Measurements from ENCODE around the gene TGFBR3L. TPM values are rescaled to one million over a fixed set of nuclear protein-coding genes. Genes with fewer than 3 reads are reported as not detected.

Gene TGFBR3L
- total RNA-seq, 2 experiments from 2014 or later, result 0.13 to 0.61 TPM

DNA sequence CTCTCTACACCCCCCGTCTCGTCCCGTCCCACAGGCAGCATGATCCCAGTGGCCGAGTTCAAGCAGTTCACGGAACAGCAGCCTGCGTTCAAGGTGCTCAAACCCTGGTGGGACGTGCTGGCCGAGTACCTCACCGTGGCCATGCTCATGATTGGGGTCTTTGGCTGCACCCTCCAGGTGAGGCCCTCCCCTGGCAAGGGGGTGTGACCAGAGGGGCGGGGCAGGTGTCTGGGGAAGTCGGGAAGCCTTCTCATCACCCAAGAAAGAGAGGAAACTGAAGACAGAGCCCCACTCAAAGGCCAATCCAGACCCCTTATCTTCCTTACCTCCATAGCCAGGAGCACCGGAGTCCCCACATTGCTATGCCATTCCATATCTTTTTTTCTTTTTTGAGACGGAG is 19.1 kb upstream of the TGFBR3L start:
- POLR2A ChIA-PET, result no interaction called here
- no peak overlapping the region for H3K27ac ChIP-seq (ENCODE audit: low read depth, low read length, poor library complexity, severe bottlenecking)
- no TSS peak for BruUV-seq (replicated peaks)
- no peak for DNase-seq (ENCODE audit: low spot score)
- H3K4me2 ChIP-seq (ENCODE audit: low read length), result no peak overlapping the region
- H3K9me2 ChIP-seq (ENCODE audit: insufficient read depth, low read length), result no peaks in the 10 kb centered on the region
- H3K4me3 ChIP-seq (ENCODE audit: low read depth, low read length, poor library complexity, severe bottlenecking), result no peak overlapping the region
- TF ChIP-seq EZH2phosphoT487 (IDR thresholded peaks at IDR 0.05; ENCODE audit: borderline replicate concordance, low read depth, low read length), result no peak
- TF ChIP-seq, protein P1, sequence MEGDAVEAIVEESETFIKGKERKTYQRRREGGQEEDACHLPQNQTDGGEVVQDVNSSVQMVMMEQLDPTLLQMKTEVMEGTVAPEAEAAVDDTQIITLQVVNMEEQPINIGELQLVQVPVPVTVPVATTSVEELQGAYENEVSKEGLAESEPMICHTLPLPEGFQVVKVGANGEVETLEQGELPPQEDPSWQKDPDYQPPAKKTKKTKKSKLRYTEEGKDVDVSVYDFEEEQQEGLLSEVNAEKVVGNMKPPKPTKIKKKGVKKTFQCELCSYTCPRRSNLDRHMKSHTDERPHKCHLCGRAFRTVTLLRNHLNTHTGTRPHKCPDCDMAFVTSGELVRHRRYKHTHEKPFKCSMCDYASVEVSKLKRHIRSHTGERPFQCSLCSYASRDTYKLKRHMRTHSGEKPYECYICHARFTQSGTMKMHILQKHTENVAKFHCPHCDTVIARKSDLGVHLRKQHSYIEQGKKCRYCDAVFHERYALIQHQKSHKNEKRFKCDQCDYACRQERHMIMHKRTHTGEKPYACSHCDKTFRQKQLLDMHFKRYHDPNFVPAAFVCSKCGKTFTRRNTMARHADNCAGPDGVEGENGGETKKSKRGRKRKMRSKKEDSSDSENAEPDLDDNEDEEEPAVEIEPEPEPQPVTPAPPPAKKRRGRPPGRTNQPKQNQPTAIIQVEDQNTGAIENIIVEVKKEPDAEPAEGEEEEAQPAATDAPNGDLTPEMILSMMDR (conservative IDR thresholded peaks at IDR 0.05; ENCODE audit: low read length), result no peak
- no peaks in the 10 kb centered on the region for H4K20me1 ChIP-seq (ENCODE audit: insufficient read depth, low read length)
- H3K4me1 ChIP-seq (ENCODE audit: insufficient read depth, low read length, poor library complexity, severe bottlenecking), result no peaks in the 10 kb centered on the region
- H3K9me3 ChIP-seq (ENCODE audit: low read length), result no peaks in the 10 kb centered on the region
- no peak overlapping the region for H2AFZ ChIP-seq (ENCODE audit: low read length)
- intact Hi-C loops (cut with micrococcal nuclease; ENCODE audit: unreplicated experiment), result no loop called here
- H3K36me3 ChIP-seq (ENCODE audit: insufficient read depth, low read length), result no peaks in the 10 kb centered on the region
- CTCF ChIA-PET (ENCODE audit: unreplicated experiment), result no interaction called here
- no peaks in the 10 kb centered on the region for H3K79me2 ChIP-seq (ENCODE audit: insufficient read depth, low read depth, low read length)

DNA sequence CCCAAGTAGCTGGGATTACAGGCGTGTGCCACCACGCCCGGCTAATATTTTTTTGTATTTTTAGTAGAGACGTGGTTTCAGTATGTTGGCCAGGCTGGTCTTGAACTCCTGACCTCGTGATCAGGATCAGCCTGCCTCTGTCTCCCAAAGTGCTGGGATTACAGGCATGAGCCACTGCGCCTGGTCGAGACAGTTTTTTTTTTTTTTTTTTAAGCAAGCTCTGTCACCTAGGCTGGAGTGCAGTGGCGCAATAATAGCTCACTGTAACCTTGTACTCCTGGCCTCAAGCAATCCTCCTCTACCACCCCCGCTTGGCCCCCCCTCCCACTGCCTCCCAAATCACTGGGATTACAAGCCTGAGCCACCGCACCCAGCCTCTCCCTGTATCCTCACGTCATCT is 17.3 kb upstream of the TGFBR3L start:
- Histone ChIP-seq H3K79me2 (ENCODE audit: insufficient read depth, low read depth, low read length) (no peaks in the 10 kb centered on the region), H3K4me1 (ENCODE audit: insufficient read depth, low read length, poor library complexity, severe bottlenecking) (no peaks in the 10 kb centered on the region), H3K36me3 (ENCODE audit: insufficient read depth, low read length) (no peaks in the 10 kb centered on the region), H3K4me3 (ENCODE audit: low read depth, low read length, poor library complexity, severe bottlenecking) (no peak overlapping the region), H3K9me3 (ENCODE audit: low read length) (no peaks in the 10 kb centered on the region), H3K9me2 (ENCODE audit: insufficient read depth, low read length) (no peaks in the 10 kb centered on the region), H2AFZ (ENCODE audit: low read length) (no peak overlapping the region), H3K27ac (ENCODE audit: low read depth, low read length, poor library complexity, severe bottlenecking) (no peak overlapping the region), H4K20me1 (ENCODE audit: insufficient read depth, low read length) (no peaks in the 10 kb centered on the region), H3K4me2 (ENCODE audit: low read length) (no peak overlapping the region)
- intact Hi-C loops (cut with micrococcal nuclease; ENCODE audit: unreplicated experiment), result no loop called here
- TF ChIP-seq, protein P1 (conservative IDR thresholded peaks at IDR 0.05; ENCODE audit: low read length), result no peak
- no peak for TF ChIP-seq EZH2phosphoT487 (IDR thresholded peaks at IDR 0.05; ENCODE audit: borderline replicate concordance, low read depth, low read length)
- CTCF ChIA-PET (ENCODE audit: unreplicated experiment), result interaction anchor here (0.6 kb wide), 2 partner anchors 16 to 28 kb away, joined by 3 read pairs; no protein-coding TSS in a partner anchor
- DNase-seq (ENCODE audit: low spot score), result no peak
- no TSS peak for BruUV-seq (replicated peaks)
- POLR2A ChIA-PET, result no interaction called here

DNA sequence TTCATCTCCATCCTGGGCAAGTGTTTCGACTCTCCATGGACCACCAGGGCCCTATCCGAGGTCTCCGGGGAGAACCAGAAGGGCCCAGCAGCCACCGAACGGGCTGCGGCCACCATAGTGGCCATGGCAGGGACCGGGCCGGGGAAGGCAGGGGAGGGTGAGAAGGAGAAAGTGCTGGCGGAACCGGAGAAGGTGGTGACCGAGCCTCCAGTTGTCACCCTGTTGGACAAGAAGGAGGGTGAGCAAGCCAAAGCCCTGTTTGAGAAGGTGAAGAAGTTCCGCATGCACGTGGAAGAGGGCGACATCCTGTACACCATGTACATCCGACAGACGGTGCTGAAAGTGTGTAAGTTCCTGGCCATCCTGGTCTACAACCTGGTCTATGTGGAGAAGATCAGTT is 15.7 kb upstream of the TGFBR3L start:
- POLR2A ChIA-PET, result no interaction called here
- TF ChIP-seq, protein P1 (conservative IDR thresholded peaks at IDR 0.05; ENCODE audit: low read length), result no peak
- TF ChIP-seq EZH2phosphoT487 (IDR thresholded peaks at IDR 0.05; ENCODE audit: borderline replicate concordance, low read depth, low read length), result no peak
- intact Hi-C loops (cut with micrococcal nuclease; ENCODE audit: unreplicated experiment), result no loop called here

More for the DNA sequence above, 15.7 kb upstream of the TGFBR3L start:
- no TSS peak for BruUV-seq (replicated peaks)
- Histone ChIP-seq H3K4me2 (ENCODE audit: low read length) (no peak overlapping the region), H3K36me3 (ENCODE audit: insufficient read depth, low read length) (no peaks in the 10 kb centered on the region), H3K9me3 (ENCODE audit: low read length) (no peaks in the 10 kb centered on the region), H3K4me3 (ENCODE audit: low read depth, low read length, poor library complexity, severe bottlenecking) (no peak overlapping the region), H3K4me1 (ENCODE audit: insufficient read depth, low read length, poor library complexity, severe bottlenecking) (peaks cover 8% of the 10 kb centered on the region), H3K79me2 (ENCODE audit: insufficient read depth, low read depth, low read length) (no peaks in the 10 kb centered on the region), H3K27ac (ENCODE audit: low read depth, low read length, poor library complexity, severe bottlenecking) (no peak overlapping the region), H4K20me1 (ENCODE audit: insufficient read depth, low read length) (no peaks in the 10 kb centered on the region), H2AFZ (ENCODE audit: low read length) (no peak overlapping the region), H3K9me2 (ENCODE audit: insufficient read depth, low read length) (no peaks in the 10 kb centered on the region)
- no peak for DNase-seq (ENCODE audit: low spot score)
- CTCF ChIA-PET (ENCODE audit: unreplicated experiment), result interaction anchor here (0.5 kb wide), 1 partner anchor 21 kb away, joined by 14 read pairs; the partner anchor contains the start of gene SNAPC2

All from OCI-LY7 (cell line).